Fibroblast of the aortic adventitia (primary cell): ENCODE measurements around the gene SHC2. TPM values are rescaled to one million over a fixed set of nuclear protein-coding genes. Genes with fewer than 3 reads are reported as not detected.
"Not testable (repeated sequence)": the region's sequence is repeated elsewhere in the genome, so short reads cannot be mapped to it uniquely, and the experiment has no call there.

ENCODE experiments used
- DNase-seq: peaks from one replicate; pipeline ENCODE4 v3.0.0-alpha.2; 2010; ENCODE audit warnings: low read depth
- H3K4me3 ChIP-seq: 2 replicates; pipeline ENCODE4 v1.5.1; 2011; ENCODE audit warnings: low read depth, mild to moderate bottlenecking, control low read depth, low read length, moderate library complexity
- CTCF ChIP-seq: IDR thresholded peaks from 2 replicates; pipeline ENCODE4 v1.5.1; 2011; ENCODE audit warnings: mild to moderate bottlenecking, low read length, control low read depth, inconsistent platforms; ENCODE audit not compliant: insufficient read depth
- total RNA-seq: library from RNA; depleted of rRNA; stranded (reverse); fragments of >200 nt; gene quantifications from 2 replicates; pipeline ENCODE4 v1.2.3, GENCODE V29; 2012; ENCODE audit warnings: low replicate concordance

SHC2 gene
- total RNA-seq, 1 donor, result 0.81 TPM

DNA sequence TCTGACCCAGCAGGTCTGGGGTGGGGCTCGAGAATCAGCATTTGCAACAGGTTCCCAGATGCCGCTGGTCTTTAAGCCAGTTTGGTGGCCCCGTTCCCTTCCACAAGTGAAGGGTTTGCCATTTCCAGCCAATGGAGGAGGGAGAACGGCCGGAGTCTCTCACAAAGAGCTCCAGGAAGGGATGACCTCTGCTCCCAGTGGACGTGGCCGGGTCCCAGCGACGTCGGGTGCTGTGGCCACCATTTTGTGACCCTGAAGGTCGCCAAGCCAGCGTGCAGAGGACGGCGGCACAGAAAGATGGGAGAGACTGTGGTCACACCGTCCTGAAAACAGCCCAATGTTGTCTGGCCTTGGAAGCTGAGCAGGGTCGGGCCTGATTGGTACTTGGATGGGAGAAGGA is 8.0 kb downstream of the SHC2 start:
- DNase-seq, result no peak
- no peak for TF ChIP-seq CTCF
- H3K4me3 ChIP-seq, result no peak overlapping the region

- not testable (repeated sequence) for DNase-seq, H3K4me3 ChIP-seq
Observed at GRCh38 chr19:450912-451481, 9.8 kb downstream of the SHC2 start.

GRCh38 chr19:449916-450315 is 10.9 kb downstream of the SHC2 start:
- DNase-seq, result no peak
- TF ChIP-seq CTCF, result no peak

GRCh38 chr19:447816-448560 is 12.8 kb downstream of the SHC2 start:
- no peak for TF ChIP-seq CTCF
- H3K4me3 ChIP-seq, result no peak overlapping the region
- no peak for DNase-seq

More at GRCh38 chr19:449916-450315, 10.9 kb downstream of the SHC2 start:
- no peak overlapping the region for H3K4me3 ChIP-seq

- no peak for TF ChIP-seq CTCF
- no peak overlapping the region for H3K4me3 ChIP-seq
- no peak for DNase-seq
Observed at GRCh38 chr19:447064-447426, 13.8 kb downstream of the SHC2 start.

DNA sequence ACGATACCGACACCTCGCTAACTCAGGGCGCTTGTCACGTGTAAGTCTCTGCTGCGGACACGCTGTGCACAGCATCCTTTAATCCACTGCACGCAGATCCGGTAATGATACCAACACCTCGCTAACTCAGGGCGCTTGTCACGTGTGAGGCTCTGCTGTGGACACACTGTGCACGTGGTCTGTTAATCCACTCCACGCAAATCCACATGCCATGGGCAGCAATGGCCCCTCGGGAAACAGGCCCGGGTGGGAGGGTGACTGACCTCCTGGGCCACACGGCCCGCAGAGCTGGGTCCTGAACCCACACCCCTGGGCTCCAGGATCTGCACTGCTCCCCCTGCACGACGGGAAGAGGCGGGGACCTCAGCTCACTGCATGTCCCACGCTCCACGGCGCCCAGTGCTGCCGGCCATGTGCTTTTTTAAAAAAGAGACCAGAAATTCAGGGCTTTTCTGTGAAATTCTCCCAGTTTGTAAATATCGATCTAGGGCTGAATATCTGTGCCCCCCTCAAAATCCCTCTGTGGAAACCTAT is 16.1 kb downstream of the SHC2 start:
- TF ChIP-seq CTCF, result no peak

GRCh38 chr19:443005-443404 is 17.8 kb downstream of the SHC2 start:
- no peak for DNase-seq
- TF ChIP-seq CTCF, result no peak
- no peak overlapping the region for H3K4me3 ChIP-seq

More for the DNA sequence above, 16.1 kb downstream of the SHC2 start:
- no peak for DNase-seq
- H3K4me3 ChIP-seq, result no peak overlapping the region
